Mesendoderm (in vitro differentiated cells): ENCODE measurements around the gene ERI2.

ENCODE experiments used
- DNase-seq: peaks from one replicate; pipeline ENCODE4 v3.0.0; 2013
- H2AK5ac ChIP-seq: 2 replicates; pipeline ENCODE4 v1.6.1; 2013; ENCODE audit warnings: low read length, inconsistent platforms
- H2BK120ac ChIP-seq: 2 replicates; pipeline ENCODE4 v1.6.1; 2013; ENCODE audit warnings: low read depth, mild to moderate bottlenecking, low read length, moderate library complexity, mixed read lengths
- H2BK15ac ChIP-seq: replicated peaks from 2 replicates; pipeline ENCODE4 v1.6.1; 2013; ENCODE audit warnings: low read depth, mild to moderate bottlenecking, moderate library complexity
- H2BK5ac ChIP-seq: 2 replicates; pipeline ENCODE4 v1.6.1; 2013; ENCODE audit warnings: low read length, inconsistent platforms
- H3K18ac ChIP-seq: 2 replicates; pipeline ENCODE4 v1.6.1; 2013; ENCODE audit warnings: mild to moderate bottlenecking, low read length, mixed read lengths
- H3K23ac ChIP-seq: one replicate; pipeline ENCODE4 v1.6.1; 2013; ENCODE audit warnings: low read length
- H3K27ac ChIP-seq: 2 replicates; pipeline ENCODE4 v1.5.1; 2013; ENCODE audit warnings: low read depth, mild to moderate bottlenecking, inconsistent platforms, low read length, moderate library complexity
- H3K27me3 ChIP-seq: 2 replicates; pipeline ENCODE4 v1.6.1; 2013; ENCODE audit warnings: low read length, control low read depth, mild to moderate bottlenecking, inconsistent platforms; ENCODE audit not compliant: insufficient read depth, poor library complexity
- H3K36me3 ChIP-seq: 2 replicates; pipeline ENCODE4 v1.6.1; 2013; ENCODE audit warnings: low read length, inconsistent platforms; ENCODE audit not compliant: control insufficient read depth, insufficient read depth
- H3K4ac ChIP-seq: one replicate; pipeline ENCODE4 v1.6.1; 2013; ENCODE audit warnings: low read depth, mild to moderate bottlenecking, low read length, moderate library complexity
- H3K4me1 ChIP-seq: 2 replicates; pipeline ENCODE4 v1.6.1; 2013; ENCODE audit warnings: low read depth, low read length, inconsistent platforms; ENCODE audit not compliant: control insufficient read depth
- H3K4me2 ChIP-seq: 2 replicates; pipeline ENCODE4 v1.6.1; 2013; ENCODE audit warnings: low read length
- H3K4me3 ChIP-seq: 2 replicates; pipeline ENCODE4 v1.5.1; 2013; ENCODE audit warnings: mild to moderate bottlenecking, low read length
- H3K56ac ChIP-seq: one replicate; pipeline ENCODE4 v1.6.1; 2013; ENCODE audit warnings: low read length
- H3K79me1 ChIP-seq: 2 replicates; pipeline ENCODE4 v1.6.1; 2013; ENCODE audit warnings: low read length, inconsistent platforms
- H3K79me2 ChIP-seq: 2 replicates; pipeline ENCODE4 v1.6.1; 2013; ENCODE audit warnings: mild to moderate bottlenecking, low read length; ENCODE audit not compliant: control insufficient read depth, insufficient read depth
- H3K9ac ChIP-seq: 2 replicates; pipeline ENCODE4 v1.6.1; 2013; ENCODE audit warnings: low read length, inconsistent platforms
- H4K5ac ChIP-seq: one replicate; pipeline ENCODE4 v1.6.1; 2013; ENCODE audit warnings: low read length
- H4K8ac ChIP-seq: one replicate; pipeline ENCODE4 v1.6.1; 2013; ENCODE audit warnings: low read depth, mild to moderate bottlenecking, control low read depth, low read length, moderate library complexity
- WGBS: extraction: QIAGEN DNeasy Blood & Tissue Kit; methylation state at CpG from one replicate; pipeline ENCODE4 v1.1.7; 2013; ENCODE audit warnings: low lambda C conversion rate, missing lambda C conversion rate; ENCODE audit not compliant: insufficient coverage; ENCODE audit errors: extremely low coverage; 5-methylcytosine and 5-hydroxymethylcytosine counted together

ERI2 gene

DNA sequence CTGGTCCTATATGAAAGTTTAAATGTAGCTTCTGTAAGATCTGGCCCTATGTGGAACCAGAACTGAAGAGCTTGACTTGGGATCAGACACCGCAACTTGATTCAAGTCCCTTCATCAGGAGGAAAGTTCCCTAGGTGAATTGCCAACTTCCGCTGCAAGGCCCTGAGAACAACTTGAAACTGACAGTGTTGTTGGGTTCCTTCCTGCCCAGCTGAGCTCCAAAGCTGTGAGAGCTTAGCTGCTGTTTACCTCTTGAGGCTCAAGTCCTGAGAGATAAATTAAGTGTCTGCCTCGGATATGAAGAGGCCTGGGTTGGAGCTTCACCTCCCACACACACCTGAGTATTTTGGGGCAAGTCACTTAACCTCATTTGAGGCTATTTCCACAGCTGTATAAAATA lies 44.7 kb upstream of the ERI2 start:
- Histone ChIP-seq H3K9ac (no peak overlapping the region), H2BK15ac (no peak overlapping the region), H3K56ac (no peak overlapping the region), H3K36me3 (no peaks in the 10 kb centered on the region), H3K4me1 (no peaks in the 10 kb centered on the region), H4K8ac (no peak overlapping the region), H2AK5ac (no peak overlapping the region), H2BK5ac (no peak overlapping the region), H3K79me1 (no peaks in the 10 kb centered on the region), H3K4me2 (no peak overlapping the region), H3K79me2 (no peaks in the 10 kb centered on the region), H3K4ac (no peak overlapping the region), H3K23ac (no peak overlapping the region), H3K4me3 (no peak overlapping the region), H2BK120ac (no peak overlapping the region), H3K18ac (no peak overlapping the region), H3K27me3 (no peaks in the 10 kb centered on the region), H3K27ac (no peak overlapping the region), H4K5ac (no peak overlapping the region)
- DNase-seq, result no peak
- WGBS, result no CpG with 5 or more reads among the region's 3 CpGs

DNA sequence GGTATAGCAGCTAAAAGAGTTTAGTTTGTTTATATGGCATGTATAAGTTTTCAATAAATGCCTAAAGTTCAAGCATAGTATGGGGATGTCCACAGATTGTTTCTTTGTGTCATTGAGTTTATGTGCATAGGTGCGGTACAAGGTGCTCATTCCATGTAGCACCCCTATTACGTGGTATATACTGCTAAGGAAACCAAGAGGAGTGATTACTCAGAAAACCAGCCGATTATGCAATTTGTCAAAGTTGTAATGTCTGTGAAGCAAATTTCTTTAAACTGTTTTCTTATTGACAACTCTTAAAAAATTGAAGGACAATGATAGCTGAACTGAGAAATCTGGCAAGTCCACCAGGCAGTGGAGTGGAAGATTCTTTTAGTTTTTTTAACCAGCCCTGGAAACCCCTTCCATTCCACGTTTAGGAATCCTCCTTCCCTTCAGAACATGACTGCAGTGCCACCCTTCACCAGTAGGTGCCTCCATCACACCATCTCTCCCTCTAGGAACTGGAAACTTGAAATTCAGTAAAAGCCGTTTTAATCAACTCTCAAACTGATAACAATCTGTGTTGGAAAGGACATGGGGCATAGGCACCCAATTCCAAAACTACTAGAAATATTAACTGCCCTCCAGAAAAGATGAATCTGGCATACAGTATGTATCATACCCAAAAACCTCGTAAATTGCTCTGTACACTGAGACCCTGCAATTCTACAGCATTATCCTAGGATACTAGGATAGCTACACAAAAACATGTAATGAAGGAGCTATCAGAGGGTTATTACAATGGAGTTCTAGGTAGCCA lies 43.5 kb upstream of the ERI2 start:
- Histone ChIP-seq H2BK120ac (no peak overlapping the region), H3K4me3 (no peak overlapping the region), H3K27me3 (no peaks in the 10 kb centered on the region), H3K9ac (no peak overlapping the region), H3K79me2 (no peaks in the 10 kb centered on the region), H2BK5ac (no peak overlapping the region), H3K27ac (no peak overlapping the region), H3K4ac (no peak overlapping the region), H3K4me1 (no peaks in the 10 kb centered on the region), H4K5ac (no peak overlapping the region), H2BK15ac (no peak overlapping the region), H3K56ac (no peak overlapping the region), H3K23ac (no peak overlapping the region), H3K4me2 (no peak overlapping the region), H3K36me3 (no peaks in the 10 kb centered on the region), H3K18ac (no peak overlapping the region), H4K8ac (no peak overlapping the region), H2AK5ac (no peak overlapping the region), H3K79me1 (no peaks in the 10 kb centered on the region)
- WGBS, result no CpG with 5 or more reads among the region's 6 CpGs
- peak; percentile 74 for DNase-seq

DNA sequence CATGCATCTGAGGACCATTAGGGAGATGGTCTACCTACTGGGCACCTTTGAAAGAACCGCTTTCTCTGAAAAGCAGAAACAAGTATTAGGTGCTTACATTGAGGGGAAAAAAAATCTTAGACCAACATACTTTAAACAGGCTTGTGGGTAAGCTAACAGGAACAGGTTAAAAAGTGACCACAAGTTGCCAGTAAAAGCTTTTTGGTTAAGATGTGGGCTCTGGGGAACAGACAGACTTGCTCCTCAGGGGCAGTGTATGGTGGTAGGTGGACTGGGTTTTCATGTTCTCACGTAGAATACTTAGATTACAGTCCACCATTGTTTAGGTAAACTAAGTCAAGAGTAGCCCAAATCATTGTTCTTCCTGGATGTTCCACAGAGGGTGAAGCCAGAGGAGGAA lies 41.3 kb upstream of the ERI2 start:
- H3K27ac ChIP-seq, result no peak overlapping the region
- no peak overlapping the region for H3K18ac ChIP-seq
- H3K27me3 ChIP-seq, result no peaks in the 10 kb centered on the region
- no peaks in the 10 kb centered on the region for H3K36me3 ChIP-seq
- H3K79me1 ChIP-seq, result no peaks in the 10 kb centered on the region
- no CpG with 5 or more reads among the region's 2 CpGs for WGBS
- H3K56ac ChIP-seq, result no peak overlapping the region
- no peaks in the 10 kb centered on the region for H3K79me2 ChIP-seq
- no peak overlapping the region for H3K4ac ChIP-seq
- no peak overlapping the region for H3K4me3 ChIP-seq
- no peak overlapping the region for H2BK120ac ChIP-seq
- H4K5ac ChIP-seq, result no peak overlapping the region
- H2BK15ac ChIP-seq, result no peak overlapping the region
- H3K23ac ChIP-seq, result no peak overlapping the region
- no peak overlapping the region for H3K4me2 ChIP-seq
- no peak overlapping the region for H2AK5ac ChIP-seq
- no peaks in the 10 kb centered on the region for H3K4me1 ChIP-seq
- H3K9ac ChIP-seq, result no peak overlapping the region
- H2BK5ac ChIP-seq, result no peak overlapping the region
- DNase-seq, result no peak
- H4K8ac ChIP-seq, result no peak overlapping the region

DNA sequence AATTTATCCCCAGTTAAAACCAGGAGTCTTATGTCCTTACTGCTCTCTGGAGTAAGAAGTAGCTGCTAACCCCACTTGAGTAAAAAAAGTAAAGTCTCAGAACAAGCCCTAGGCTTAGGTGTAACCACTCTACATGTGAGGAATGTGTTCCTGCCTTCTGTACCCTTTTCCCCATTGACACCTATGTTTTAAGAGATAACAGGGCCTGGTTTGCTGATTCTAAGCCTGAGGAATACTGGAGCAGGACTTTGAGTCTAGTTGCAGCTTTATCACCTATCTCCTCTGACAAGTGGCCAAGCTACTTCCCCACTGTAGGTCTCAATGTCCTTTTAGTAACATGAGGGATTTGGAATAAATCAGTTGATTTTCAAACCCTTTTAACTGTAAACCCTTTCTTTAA lies 40.3 kb upstream of the ERI2 start:
- no peak overlapping the region for H3K4me3 ChIP-seq
- H2BK120ac ChIP-seq, result no peak overlapping the region
- no peak overlapping the region for H4K8ac ChIP-seq
- H3K23ac ChIP-seq, result no peak overlapping the region
- no peak overlapping the region for H3K4me2 ChIP-seq
- no peaks in the 10 kb centered on the region for H3K79me2 ChIP-seq
- H3K27me3 ChIP-seq, result no peaks in the 10 kb centered on the region
- H4K5ac ChIP-seq, result no peak overlapping the region
- no peak overlapping the region for H3K9ac ChIP-seq
- no peak overlapping the region for H3K4ac ChIP-seq
- H2BK5ac ChIP-seq, result no peak overlapping the region
- H3K36me3 ChIP-seq, result no peaks in the 10 kb centered on the region
- no peak overlapping the region for H3K27ac ChIP-seq
- H3K56ac ChIP-seq, result no peak overlapping the region
- no peak overlapping the region for H2AK5ac ChIP-seq
- no peaks in the 10 kb centered on the region for H3K79me1 ChIP-seq
- H2BK15ac ChIP-seq, result no peak overlapping the region
- DNase-seq, result peak; percentile 54
- H3K18ac ChIP-seq, result no peak overlapping the region
- no peaks in the 10 kb centered on the region for H3K4me1 ChIP-seq

DNA sequence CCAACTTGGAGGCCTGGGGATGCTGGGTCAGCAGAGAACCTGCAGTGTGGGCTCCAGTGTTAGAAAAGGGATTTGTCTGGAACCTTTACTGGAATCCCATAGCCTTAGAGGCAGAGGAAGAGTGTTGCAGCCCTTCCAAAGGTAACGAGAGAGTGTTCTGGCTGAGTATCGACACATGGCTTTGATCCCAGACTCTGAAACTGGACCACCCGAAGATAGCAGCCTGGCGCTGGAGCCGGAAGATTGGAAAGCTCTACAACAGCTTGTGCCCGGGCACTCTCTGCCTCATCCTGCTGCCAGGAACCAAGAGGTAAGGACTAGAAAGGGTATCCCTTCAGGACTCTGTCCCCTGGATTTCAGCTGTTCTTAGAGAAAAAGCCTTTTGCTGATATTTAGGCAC lies 39.8 kb upstream of the ERI2 start:
- no peaks in the 10 kb centered on the region for H3K79me1 ChIP-seq

DNA sequence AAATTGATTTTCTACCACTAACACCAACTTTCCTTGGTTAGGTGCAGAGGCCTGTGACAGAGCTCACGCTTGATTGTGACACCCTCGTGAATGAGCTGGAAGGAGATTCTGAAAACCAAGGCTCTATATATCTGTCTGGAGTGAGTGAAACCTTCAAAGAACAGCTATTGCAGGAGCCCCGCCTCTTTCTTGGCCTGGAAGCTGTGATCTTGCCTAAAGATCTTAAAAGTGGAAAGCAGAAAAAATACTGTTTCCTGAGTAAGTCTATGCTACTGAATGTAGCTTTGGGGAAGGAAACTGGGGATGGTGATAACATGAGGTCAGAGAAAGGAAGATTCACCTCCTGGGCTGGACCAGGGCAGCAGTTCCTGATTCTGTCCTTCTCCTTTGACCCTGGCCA lies 38.3 kb upstream of the ERI2 start:
- Histone ChIP-seq H3K4me2 (no peak overlapping the region), H2BK5ac (no peak overlapping the region), H2AK5ac (no peak overlapping the region), H3K4me3 (no peak overlapping the region), H3K79me1 (no peaks in the 10 kb centered on the region), H4K8ac (no peak overlapping the region), H2BK120ac (no peak overlapping the region), H3K4me1 (no peaks in the 10 kb centered on the region), H3K79me2 (no peaks in the 10 kb centered on the region), H3K23ac (no peak overlapping the region), H3K27me3 (no peaks in the 10 kb centered on the region), H4K5ac (no peak overlapping the region), H3K9ac (no peak overlapping the region), H2BK15ac (no peak overlapping the region), H3K18ac (no peak overlapping the region), H3K56ac (no peak overlapping the region), H3K27ac (no peak overlapping the region), H3K36me3 (peaks cover 2% of the 10 kb centered on the region), H3K4ac (no peak overlapping the region)
- DNase-seq, result no peak
- WGBS, result no CpG with 5 or more reads among the region's 3 CpGs

More for the DNA sequence above, 39.8 kb upstream of the ERI2 start:
- Histone ChIP-seq H2BK5ac (no peak overlapping the region), H3K23ac (no peak overlapping the region), H3K56ac (no peak overlapping the region), H2BK120ac (no peak overlapping the region), H2AK5ac (no peak overlapping the region), H4K5ac (no peak overlapping the region), H3K4me3 (no peak overlapping the region), H3K27me3 (no peaks in the 10 kb centered on the region), H3K36me3 (no peaks in the 10 kb centered on the region), H3K4ac (no peak overlapping the region), H3K27ac (no peak overlapping the region), H3K9ac (no peak overlapping the region), H3K4me2 (no peak overlapping the region), H3K18ac (no peak overlapping the region), H3K4me1 (no peaks in the 10 kb centered on the region), H4K8ac (no peak overlapping the region), H2BK15ac (no peak overlapping the region), H3K79me2 (no peaks in the 10 kb centered on the region)
- no peak for DNase-seq
- WGBS, result no CpG with 5 or more reads among the region's 6 CpGs
